ENCODE results near the gene ZP1. TPM values are rescaled to one million over a fixed set of nuclear protein-coding genes. Genes with fewer than 3 reads are reported as not detected.

The ZP1 gene
- total and polyA plus RNA-seq, 10 of the 15 experiments (the other 5 are each of a cell fraction or from before 2014, with no cell fraction given): not detected

DNA sequence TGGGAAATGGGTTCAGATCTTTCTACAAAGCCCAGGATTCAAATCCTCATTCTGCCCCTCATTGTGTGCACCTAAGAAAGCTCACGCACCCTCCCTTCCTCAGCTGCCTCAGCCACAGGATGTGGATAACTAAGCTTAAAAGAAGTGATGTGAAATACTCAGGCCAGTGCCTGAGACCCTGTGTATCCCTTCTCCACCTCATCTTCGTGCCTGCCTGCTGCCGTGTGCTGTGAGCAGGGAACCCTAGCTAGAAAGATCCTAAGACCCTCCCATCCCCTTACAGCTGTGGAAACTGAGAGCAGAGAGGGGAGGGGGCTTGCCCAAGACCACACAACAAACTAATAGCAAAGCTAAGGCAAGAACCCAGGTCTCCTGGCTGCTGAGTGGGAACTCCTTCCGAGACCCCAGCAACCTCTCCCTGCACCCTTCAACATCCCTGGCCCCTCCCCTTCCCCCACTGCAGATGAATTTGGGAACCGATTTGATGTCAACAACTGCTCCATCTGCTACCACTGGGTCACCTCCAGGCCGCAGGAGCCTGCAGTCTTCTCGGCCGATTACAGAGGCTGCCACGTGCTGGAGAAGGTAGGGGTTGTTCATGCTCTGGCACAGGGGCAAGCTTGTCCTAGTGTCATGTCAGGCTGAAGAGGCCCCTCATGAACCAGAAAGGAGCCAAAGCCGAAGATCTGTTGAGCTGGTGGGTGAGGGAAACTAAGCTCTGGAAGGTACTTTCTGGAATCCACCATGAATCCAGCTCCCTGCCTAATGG lies 1.5 kb downstream of the ZP1 start:
- no peak for TF ChIP-seq RCOR1 (conservative IDR thresholded peaks at IDR 0.05; ENCODE audit: low read depth, low read length)
- TF ChIP-seq ZNF24 (IDR thresholded peaks at IDR 0.05): no peak
- no peak for TF ChIP-seq POLR2AphosphoS5 (IDR thresholded peaks at IDR 0.05; ENCODE audit: low read length)
- TF ChIP-seq MXI1 (IDR thresholded peaks at IDR 0.05; ENCODE audit: low read depth, low read length): no peak
- TF ChIP-seq BACH1 (IDR thresholded peaks at IDR 0.05; ENCODE audit: borderline replicate concordance): no peak
- no peak for TF ChIP-seq RUNX3 (IDR thresholded peaks at IDR 0.05; ENCODE audit: low read length)
- TF ChIP-seq ZBED1 (IDR thresholded peaks at IDR 0.05; ENCODE audit: borderline replicate concordance): no peak
- TF ChIP-seq SUPT20H (IDR thresholded peaks at IDR 0.05; ENCODE audit: borderline replicate concordance, control insufficient read depth, low read depth, low read length): no peak
- TF ChIP-seq KDM1A (IDR thresholded peaks at IDR 0.05; ENCODE audit: borderline replicate concordance): no peak
- TF ChIP-seq CBX5 (IDR thresholded peaks at IDR 0.05; ENCODE audit: low read depth): no peak
- TF ChIP-seq MLLT1 (IDR thresholded peaks at IDR 0.05): no peak
- TF ChIP-seq MTA3 (IDR thresholded peaks at IDR 0.05; ENCODE audit: borderline replicate concordance, low read length): no peak
- no peak for TF ChIP-seq RELA (IDR thresholded peaks at IDR 0.05; ENCODE audit: borderline replicate concordance, partially characterized antibody)
- H4K20me1 ChIP-seq (ENCODE audit: control insufficient read depth, insufficient read depth): no peaks in the 10 kb centered on the region
- H3K27me3 ChIP-seq (replicated peaks in 1 of 2; ENCODE audit: control insufficient read depth in 2 of 2, insufficient read depth in 2 of 2, low read length in 1 of 2): no peaks in the 10 kb centered on the region
- H3K4me1 ChIP-seq (ENCODE audit: control insufficient read depth, insufficient read depth, low read length): no peaks in the 10 kb centered on the region
- H3K27ac ChIP-seq (ENCODE audit: control insufficient read depth, insufficient read depth): no peak overlapping the region
- H3K9ac ChIP-seq (ENCODE audit: control insufficient read depth, insufficient read depth, low read length): no peak overlapping the region
- SMC1A ChIA-PET (ENCODE audit: uncharacterized antibody, unreplicated experiment): interaction anchor here (1.2 to 1.3 kb wide), 2 partner anchors 9 to 19 kb away, joined by 3 to 4 read pairs; no protein-coding TSS in a partner anchor
- intact Hi-C loops (cut with micrococcal nuclease; ENCODE audit: unreplicated experiment) (no loop called here), in situ Hi-C loops (cut with MboI) (no loop called here)
- no peak overlapping the region for H3K4me2 ChIP-seq (ENCODE audit: control insufficient read depth, insufficient read depth)
- POLR2A ChIA-PET: no interaction called here
- H3K4me3 ChIP-seq: no peak overlapping the region
- no peak overlapping the region for H2AFZ ChIP-seq (ENCODE audit: control insufficient read depth, low read depth, low read length)
- DNase-seq (ENCODE audit: low read depth, low spot score): no peak
- RAD21 ChIA-PET (ENCODE audit: unreplicated experiment): interaction anchor here (1.8 kb wide), 1 partner anchor 37 kb away, joined by 7 read pairs; no protein-coding TSS in a partner anchor
- H3K36me3 ChIP-seq (ENCODE audit: control insufficient read depth in 2 of 2, insufficient read depth in 2 of 2, low read length in 1 of 2): no peaks in the 10 kb centered on the region
- no peaks in the 10 kb centered on the region for H3K79me2 ChIP-seq (ENCODE audit: control insufficient read depth, insufficient read depth, low read length)
- no peak for ATAC-seq
- no TSS peak for BruUV-seq (replicated peaks)
- FAIRE-seq: no peak
- WGBS (ENCODE audit: insufficient coverage, insufficient replicate concordance, low lambda C conversion rate, missing lambda C conversion rate): 66% methylated on average over 10 of the region's 10 CpGs
- CTCF ChIA-PET: interaction anchor here (0.9 to 1.6 kb wide), 3 partner anchors 19 to 167 kb away, joined by 3 to 4 read pairs (median 3); no protein-coding TSS in a partner anchor
- H3K9me3 ChIP-seq (replicated peaks; ENCODE audit: control insufficient read depth, insufficient read depth, low read length): no peaks in the 10 kb centered on the region
